HTR-8/SVneo (cell line): Measurements from ENCODE around the gene INPP5K.
"Not testable (repeated sequence)": the region's sequence is repeated elsewhere in the genome, so short reads cannot be mapped to it uniquely, and the experiment has no call there.

Experiments
- DNase-seq: peaks from one replicate; pipeline ENCODE4 v3.0.0; 2011; ENCODE audit warnings: low spot score, mixed read lengths; ENCODE audit not compliant: insufficient read length
- FAIRE-seq: peaks from 2 replicates; lab custom pipeline; 2011; peaks lifted over from hg19 to GRCh38; lab: Jason Lieb, UNC

The INPP5K gene

DNA sequence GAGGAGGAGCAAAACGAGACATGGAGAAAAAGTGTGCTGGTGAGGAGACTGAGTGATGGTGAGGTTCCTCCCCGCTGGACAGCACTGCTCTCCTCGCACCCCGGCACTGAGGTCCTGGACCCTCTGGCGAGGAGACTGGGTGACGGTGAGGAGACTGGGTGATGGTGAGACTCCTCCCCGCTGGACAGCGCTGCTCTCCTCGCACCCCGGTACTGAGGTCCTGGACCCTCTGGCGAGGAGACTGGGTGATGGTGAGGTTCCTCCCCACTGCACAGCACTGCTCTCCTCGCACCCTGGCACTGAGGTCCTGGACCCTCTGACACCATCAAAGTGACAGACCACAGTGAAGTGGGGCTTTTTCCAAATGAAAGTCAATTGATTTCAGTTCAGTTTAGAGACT lies 35.3 kb upstream of the INPP5K start:
- FAIRE-seq (no peak), DNase-seq (no peak)

DNA sequence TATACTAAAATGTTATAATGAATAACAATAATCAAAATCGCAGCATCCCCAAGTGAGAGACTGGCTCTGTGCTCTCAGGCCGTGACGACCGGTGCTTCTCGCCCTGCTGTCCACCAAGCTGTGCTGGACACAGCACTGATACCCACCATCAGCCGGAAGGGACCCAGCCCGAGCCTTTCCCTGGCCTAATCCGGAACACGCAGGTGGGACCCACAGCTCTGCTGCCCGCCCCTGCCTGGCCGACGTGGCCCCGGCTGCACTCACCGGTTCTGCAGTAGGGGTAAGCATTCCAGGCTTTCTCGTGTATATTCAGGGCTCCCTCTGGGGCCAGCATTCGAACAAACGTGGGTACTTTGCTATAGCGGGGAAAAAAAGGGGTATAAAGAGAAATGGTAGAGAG lies 31.6 kb upstream of the INPP5K start:
- no peak for DNase-seq

DNA sequence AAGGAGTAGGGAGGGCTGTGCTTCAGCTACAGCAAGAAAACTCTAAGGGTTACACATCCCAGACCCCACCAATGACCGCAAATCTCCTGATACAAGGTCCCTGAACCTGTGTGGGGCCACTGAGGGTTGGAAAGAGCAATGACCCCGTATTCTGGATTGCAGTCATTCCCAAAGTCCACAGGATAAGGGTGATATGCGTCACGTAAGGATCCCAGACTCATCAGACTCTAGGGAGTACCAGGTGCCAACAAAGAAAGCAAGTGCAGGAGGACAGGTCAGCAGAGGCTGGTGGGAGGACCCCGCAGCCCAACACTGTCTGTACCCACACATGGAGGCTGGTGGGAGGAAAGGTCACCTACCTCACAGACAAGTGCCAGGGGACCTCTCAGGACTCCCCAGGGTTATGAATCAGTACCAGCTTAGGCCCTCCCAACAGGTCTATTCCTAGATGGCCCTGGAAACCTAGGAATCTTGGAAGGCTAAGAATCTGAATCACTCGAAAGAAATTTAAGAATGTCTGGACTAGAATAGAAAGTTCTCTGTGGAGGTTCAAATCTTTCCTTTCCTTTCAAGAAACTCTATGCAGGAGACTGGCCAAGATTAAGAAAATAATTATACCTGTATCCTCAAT lies 30.0 kb upstream of the INPP5K start:
- no peak for DNase-seq
- no peak for FAIRE-seq

More for the DNA sequence above, 31.6 kb upstream of the INPP5K start:
- no peak for FAIRE-seq

DNA sequence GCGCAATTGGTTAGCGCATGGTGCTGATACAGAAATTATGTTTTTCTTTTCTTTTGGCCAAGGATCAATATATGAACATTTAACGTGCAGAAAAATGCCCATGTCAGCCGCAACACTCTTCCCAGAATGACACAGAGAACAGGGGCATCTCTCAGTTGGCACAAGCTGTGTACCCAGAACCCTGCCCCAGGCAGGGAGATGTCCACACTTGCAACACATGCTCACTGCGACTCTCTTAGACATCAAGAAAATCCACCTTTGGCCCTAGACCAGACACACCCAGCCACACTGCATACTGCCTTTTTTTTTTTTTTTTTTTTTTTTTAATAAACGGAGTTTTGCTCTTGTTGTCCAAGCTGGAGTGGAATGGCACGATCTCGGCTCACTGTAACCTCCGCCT lies 29.2 kb upstream of the INPP5K start:
- no peak for DNase-seq
- FAIRE-seq: no peak

DNA sequence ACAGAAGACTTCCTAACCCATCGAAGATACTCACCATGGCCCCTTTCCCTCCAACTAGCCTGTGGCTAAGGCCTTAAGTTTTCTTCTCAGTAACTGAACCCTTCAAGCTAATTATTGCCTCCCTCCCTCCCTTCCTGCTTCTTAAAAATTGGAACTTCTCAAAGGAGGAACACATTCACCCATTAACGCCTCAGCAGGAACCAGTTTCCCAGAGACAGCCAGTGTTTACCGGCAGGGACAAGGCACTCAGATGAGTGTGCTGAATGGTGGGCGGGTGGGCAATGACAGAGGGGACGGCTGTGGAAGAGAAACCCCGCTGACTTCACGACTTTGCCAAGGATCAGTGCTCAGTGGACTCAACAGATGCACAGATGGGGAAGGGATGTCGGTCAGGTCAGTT lies 25.9 kb upstream of the INPP5K start:
- DNase-seq (no peak), FAIRE-seq (peak; percentile 23)

DNA sequence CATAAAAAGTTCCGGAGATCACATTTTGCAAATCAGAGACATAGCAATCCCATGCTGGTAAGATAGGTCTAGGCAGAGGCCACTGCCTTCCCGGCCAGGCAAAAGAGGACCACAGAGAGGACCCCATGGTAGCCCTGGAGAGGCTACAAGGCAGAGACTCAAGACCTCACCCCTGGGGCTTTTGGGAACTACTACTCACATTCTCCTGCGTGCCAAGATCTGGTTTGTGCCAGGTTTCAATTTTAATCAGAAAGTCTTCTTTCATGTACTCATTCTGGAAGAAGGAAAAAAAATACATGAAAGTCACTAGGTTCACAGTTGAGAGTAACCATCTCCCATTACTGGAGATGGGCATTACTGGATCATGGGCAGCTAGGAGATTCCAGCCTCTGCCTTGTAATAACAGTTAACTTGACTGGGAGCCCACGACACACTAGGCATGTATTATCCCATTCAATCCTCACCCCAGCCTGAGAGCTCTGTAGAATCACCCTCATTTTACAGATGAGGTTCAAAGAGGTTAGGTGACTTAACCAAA lies 25.0 kb upstream of the INPP5K start:
- DNase-seq (no peak), FAIRE-seq (no peak)

DNA sequence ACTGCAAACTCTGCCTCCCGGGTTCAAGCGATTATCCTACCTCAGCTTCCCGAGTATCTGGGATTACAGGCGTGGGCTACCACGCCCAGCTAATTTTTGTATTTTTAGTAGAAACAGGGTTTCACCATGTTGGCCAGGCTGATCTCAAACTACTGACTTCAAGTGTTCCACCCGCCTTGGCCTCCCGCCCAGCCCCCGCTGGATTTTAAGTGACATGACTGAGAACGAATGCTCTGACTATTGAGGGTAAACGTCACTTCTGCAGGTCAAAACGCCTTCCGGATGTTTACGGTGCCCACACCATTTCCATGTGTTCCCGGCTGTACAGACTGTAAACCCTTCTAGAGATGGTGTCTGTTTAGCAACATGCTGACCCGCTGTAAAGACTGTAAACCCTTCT lies 23.4 kb upstream of the INPP5K start:
- FAIRE-seq (no peak), DNase-seq (no peak)

DNA sequence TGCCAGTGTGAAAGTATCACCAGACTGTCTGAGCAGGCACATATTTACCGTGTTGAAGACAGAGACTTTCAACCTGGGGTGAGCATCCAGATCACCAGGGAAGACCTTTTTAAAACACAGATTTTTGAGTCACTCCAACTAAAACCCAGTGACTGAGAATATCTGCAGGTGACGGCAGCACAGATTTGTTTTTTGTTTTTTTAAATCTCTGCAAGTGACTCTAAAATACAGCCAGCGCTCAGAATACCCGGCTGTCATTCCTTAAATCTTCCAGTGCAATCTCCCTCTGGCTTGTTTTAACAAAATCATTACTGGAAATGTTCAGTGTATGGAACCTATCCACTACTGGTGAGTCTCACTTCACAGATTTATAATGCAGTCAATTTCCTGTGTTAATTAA lies 19.3 kb upstream of the INPP5K start:
- DNase-seq: no peak
- FAIRE-seq: no peak

DNA sequence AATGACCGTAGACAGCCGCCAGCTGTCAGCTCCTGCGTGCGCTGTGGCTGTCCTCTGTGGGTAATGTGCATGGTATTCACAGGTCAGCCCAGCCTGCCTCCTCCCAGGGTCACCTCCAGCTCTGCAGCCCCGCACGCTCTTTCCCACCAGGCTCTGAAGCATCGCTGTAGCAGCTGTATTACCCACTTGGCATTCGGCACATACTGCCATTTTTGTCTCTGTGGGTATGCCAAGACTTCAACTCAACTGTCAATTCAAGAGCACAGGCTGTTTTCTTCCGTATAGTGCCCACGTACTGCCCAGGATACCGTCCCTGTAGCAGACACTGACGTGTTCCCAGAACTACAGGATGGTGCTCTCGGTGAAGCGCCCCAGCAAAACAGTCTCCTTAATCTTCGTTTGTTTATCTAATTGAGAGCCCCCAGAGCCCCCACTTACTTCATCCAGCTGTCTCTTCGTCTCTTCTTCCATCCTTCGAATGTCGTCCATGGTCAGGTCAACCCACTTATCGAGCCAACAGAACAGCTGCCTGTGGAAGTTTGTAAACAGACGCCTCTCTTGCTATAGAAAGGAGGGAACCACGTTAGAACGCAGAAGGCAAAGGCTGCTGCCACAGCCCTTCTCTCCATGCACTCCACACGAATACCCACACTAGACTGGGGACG lies 17.4 kb upstream of the INPP5K start:
- DNase-seq (no peak), FAIRE-seq (no peak)

DNA sequence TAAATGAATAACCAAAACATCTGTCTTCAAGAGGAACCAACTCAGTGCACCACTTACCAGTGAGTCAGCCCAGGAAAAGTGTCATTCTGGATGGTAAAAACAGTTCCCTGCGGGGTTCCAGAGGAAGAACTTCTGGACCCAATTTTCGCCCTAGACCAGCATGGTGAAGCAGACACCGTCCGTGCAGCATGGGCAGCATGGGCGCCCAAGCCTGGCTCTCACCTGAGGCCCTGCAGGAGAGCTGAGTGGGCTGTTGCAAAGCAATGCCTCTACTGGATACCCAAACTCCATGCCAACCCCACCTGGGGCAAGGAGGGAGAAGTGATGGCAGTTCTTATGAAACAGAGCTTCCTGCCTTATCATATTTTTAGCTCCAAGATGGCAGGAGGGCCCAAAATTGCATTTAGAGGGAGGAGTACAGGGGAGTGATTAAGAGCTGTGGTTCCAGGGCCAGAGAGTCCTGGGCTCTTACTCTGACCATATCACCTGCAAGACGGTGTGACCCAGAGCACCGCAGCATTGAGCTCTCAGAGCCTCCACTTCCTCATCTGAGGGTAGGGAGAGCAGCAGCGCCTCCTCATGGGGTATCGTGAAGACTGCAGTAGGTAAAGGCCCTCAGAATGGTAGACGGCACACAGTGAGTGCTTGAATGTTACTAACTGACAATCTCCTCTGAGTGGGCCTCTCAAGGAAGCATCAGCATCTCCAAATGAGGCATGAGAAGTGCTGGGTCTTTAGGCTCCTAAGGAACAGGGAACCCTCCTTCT lies 16.6 kb upstream of the INPP5K start:
- FAIRE-seq (no peak), DNase-seq (no peak)

DNA sequence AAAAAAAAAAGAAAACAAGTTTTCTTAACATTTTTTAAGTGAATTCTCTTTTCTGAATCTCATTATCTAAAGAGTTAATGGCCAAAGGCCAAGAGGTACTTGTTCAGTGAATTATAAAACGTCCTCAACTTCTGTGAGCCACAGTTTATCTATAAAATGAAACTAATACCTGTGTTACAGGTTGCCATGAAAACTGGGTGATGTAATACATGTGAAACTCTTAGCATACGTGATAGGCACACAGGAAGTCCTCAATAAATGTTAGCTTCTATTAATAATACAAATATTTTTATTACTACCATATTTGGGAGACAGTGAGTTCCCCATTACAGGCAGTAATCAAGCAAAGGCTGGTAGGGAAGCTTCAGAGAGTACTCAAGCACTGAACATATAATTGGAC lies 13.5 kb upstream of the INPP5K start:
- DNase-seq (no peak), FAIRE-seq (no peak)

DNA sequence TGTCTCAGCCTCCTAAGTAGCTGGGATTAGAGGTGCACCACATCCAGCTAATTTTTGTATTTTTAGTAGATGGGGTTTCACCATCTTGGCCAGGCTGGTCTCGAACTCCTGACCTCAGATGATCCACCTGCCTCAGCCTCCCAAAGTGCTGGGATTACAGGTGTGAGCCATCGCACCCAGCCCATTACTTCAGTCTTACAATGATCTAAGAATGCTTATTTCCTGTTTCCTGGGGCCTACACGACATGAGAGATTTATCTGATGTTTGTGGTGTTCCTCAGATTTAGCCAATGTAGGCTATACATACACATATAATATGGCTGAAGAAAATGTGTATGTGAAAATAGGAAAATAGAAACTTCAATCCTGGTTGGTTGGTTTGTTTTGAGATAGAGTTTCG lies 10.5 kb upstream of the INPP5K start:
- not testable (repeated sequence) for DNase-seq, FAIRE-seq

DNA sequence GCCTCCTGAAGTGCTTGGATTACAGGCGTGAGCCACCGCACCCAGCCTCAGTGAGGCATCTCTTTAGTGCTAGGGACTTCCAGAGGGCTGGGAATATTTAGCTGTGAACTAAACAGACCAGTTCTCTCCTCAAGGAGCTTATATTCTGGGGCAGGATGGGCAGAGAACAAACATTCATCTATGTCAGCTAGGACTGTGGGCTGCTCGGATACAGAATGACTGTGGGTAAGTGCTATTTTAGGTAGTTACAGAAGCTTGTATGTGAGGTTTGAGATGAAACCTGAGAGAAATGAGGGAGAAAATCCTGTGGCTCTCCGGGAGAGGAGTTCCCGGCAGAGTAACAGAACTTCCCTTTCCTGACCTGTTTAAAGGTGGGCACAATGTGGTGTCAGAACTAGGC lies 6.2 kb upstream of the INPP5K start:
- DNase-seq (no peak), FAIRE-seq (no peak)

DNA sequence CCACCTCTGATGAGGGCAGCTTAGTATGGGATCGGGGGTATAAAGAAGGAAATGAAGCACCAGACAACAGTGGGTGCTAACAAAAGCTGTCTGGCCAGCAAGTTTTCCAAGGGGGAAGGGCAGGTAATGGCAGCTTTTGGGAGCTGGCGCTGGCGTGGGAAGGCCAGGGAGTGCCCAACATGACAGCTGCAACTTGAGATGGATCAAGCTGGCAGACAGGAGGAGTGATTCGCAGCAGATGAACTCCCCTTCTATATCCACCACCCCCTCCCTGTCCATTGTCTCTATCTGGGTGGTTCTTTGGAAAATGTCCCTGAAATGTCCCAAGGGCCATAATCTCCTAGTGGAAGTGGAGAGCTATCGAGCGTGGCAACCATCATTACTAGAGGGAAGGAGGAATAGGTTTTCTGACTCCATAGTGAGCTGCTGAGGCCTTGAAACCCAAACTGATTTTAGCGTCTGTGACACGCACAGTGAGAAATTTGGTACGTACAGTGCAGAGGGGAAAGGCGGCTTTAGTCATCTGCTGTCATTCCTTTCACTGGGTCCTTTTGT lies 4.8 kb upstream of the INPP5K start:
- no peak for FAIRE-seq
- DNase-seq: no peak

DNA sequence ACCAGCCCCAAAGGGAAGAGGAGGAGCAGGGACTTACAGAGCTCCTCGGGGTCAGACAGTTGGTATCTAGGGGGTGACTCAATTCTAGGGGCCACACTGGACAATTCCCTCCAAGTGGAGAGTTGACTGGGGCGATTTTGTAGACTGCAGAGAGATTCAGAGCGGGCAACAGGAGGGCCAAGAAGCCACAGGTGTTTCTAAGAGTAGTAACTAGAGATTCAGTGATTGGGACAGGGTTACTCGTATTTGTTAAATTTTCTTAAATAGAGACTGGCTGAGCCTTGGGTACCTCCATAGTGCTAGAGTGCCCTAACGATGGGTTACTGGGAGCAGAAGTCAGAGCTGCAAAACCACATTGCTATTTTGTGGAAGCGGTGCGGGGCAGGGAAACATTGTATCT lies 3.3 kb upstream of the INPP5K start:
- FAIRE-seq (no peak), DNase-seq (no peak)

DNA sequence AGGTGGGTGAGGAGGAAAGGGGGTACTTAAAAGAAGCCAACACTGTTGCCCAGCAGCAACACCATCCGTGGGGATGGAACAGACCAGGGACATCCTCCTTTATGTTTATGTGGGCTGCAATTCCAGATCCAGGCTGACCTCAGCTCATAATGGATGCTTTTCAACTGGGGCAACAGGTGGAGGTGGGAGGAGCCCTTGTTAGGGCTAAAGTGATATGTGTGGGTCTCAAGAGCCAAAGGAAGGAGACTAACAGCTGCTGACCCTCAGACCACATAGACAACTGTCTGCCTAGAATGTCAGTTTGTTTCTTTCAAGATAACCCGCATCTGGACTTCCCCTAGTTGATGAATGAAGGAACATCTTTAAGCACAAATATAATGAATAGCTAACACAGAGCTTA lies 2.0 kb upstream of the INPP5K start:
- DNase-seq (no peak), FAIRE-seq (no peak)

DNA sequence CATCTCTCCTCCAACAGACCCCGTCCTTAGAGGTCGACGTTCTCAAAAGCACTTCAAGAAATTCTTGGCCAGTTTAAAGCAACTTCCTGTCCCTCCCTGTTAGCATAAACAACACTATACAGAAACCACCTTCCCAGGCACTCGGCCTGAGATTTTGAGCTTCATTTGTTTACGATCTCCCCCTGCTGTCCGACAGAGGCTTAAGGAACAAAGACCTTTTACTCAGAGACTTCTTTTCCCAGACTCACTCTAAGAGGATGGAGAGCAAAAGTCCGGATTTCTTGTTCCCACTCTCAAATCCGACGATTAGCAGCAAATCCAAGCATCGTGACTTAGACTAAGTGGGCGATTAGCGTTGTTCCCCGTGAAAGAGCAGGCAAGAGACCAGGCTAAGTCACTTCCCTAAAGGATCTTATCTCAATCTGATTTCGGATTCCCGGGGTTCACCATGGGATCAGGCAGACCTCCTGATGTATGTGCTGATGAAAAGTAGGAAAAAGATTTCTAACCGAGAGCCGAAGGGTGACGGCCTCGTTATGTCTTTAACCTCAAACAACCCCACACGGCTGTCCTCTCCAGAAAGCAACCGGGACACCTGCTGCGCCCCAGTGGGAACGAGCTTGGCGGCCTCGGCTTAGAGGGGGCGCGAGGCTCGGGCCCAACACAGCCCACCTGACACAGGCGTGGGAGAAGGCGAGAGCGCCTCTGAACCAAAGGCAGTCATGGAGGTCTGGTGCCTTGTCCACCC lies 598 bp downstream of the INPP5K start:
- peak; percentile 90 for DNase-seq
- peak; percentile 72 for FAIRE-seq

DNA sequence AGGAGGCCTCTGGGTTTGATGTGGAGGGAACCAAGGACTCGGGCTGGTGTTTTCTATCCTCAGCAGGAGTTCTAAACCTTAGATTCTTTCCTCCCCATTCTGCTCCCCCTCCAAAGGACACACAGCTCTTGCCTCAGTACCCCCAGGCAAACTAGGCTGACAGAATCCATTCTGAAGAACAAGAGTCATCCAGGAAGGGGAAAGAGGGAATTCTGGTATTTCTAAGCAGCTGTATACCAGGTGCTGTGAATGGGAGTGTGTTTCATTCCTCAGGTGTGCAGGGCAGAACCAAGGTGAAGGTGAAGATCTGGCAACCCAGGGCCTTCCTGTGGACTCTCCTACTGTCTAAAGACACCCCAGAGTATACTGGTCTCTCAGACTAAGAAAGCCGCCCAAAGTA lies 4.1 kb downstream of the INPP5K start:
- DNase-seq (no peak), FAIRE-seq (no peak)

DNA sequence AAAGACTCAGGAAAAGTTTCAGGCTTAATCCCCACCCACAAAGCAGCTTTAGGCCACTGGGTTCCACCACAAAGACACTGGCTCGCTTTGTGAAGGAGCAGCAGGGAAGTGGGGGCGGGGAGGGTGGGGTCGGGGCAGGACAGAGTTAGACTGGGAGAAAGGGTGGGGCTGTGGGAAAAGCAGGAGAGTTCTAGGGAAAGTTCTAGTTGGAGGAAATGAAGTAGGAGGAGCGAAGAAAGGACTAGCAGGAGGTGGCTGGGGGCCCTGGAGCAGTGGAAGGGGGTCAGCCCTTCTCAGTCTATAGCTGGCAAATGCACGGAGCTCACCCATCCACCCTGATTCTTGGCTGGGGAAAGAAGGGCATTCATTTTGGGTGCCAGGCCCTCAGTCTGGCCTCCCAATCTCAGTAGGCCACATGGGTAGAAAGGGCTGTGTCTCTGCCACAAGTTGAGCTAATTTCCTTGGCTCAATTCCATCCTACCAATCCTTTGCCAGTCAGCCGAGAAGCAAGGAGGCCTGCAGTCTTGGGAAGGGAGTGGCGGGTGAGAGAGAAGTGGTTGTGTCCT lies 4.6 kb downstream of the INPP5K start:
- DNase-seq (no peak), FAIRE-seq (no peak)

DNA sequence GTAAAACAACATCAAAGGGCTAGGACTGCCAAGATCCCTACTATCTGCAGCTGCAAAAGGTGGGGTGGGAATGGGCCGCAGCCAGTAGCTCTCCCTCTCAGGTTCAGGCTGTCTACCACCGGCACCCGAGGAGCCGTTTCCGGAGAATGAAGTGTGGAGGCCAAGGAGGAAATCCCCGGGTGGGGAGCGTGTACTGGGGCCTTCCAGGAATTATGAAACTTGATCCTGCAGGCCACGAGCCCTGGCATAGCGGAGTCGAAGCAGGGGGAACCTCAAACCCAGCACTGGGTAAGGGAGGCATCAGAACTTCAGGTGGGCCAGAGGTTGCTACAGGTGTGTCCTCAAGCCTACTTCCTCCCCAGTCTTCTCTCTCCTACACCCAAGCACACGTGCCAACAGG lies 5.1 kb downstream of the INPP5K start:
- no peak for FAIRE-seq
- DNase-seq: no peak
